Activated CD8-positive, alpha-beta memory T cell treated with anti-CD3 and anti-CD28 coated beads, Interleukin-2, amount 10 ng/mL, durations not matched to agents 7 days and 5 days (primary cell): ENCODE results near the gene PA2G4. TPM values are rescaled to one million over a fixed set of nuclear protein-coding genes. Genes with fewer than 3 reads are reported as not detected.
A peak's percentile ranks its signal among the peaks of the same experiment; 100 is the strongest.
"Not testable (repeated sequence)": the region's sequence is repeated elsewhere in the genome, so short reads cannot be mapped to it uniquely, and the experiment has no call there.

Source experiments
- ATAC-seq: fragments of 150-1000 bp; cut with Tn5 transposase; one replicate; pipeline ENCODE4 v1.10.0; 2021; ENCODE audit warnings: moderate library complexity
- CTCF ChIA-PET: fragments of 350-600 bp; sonication (Branson Sonifier 250); formaldehyde crosslinking; loops from one replicate; lab custom pipeline; 2021; ENCODE audit warnings: antibody characterized with exemption; lab: Charles Lee
- DNase-seq: peaks from one replicate; pipeline ENCODE4 v3.0.0-alpha.2; 2020
- H3K27ac Mint-ChIP-seq: one replicate; pipeline ENCODE4 v1.8.0; 2021; ENCODE audit warnings: mild to moderate bottlenecking, mixed read lengths
- H3K27me3 Mint-ChIP-seq: one replicate; pipeline ENCODE4 v1.8.0; 2021; ENCODE audit warnings: mixed read lengths
- H3K36me3 Mint-ChIP-seq: one replicate; pipeline ENCODE4 v1.8.0; 2021; ENCODE audit warnings: mild to moderate bottlenecking, mixed read lengths
- H3K4me1 Mint-ChIP-seq: one replicate; pipeline ENCODE4 v1.8.0; 2021; ENCODE audit warnings: mixed read lengths
- H3K4me3 Mint-ChIP-seq: one replicate; pipeline ENCODE4 v1.8.0; 2021; ENCODE audit warnings: mild to moderate bottlenecking, moderate library complexity, mixed read lengths
- H3K9me3 Mint-ChIP-seq: one replicate; pipeline ENCODE4 v1.8.0; 2022; ENCODE audit warnings: low read depth, mixed read lengths
- total RNA-seq, 2 experiments: library from RNA; stranded (reverse); gene quantifications; one replicate each; pipeline ENCODE4 v1.2.3, GENCODE V29; 2021

PA2G4 gene
- total RNA-seq, 2 experiments from 2014 or later: 293 to 364 TPM

DNA sequence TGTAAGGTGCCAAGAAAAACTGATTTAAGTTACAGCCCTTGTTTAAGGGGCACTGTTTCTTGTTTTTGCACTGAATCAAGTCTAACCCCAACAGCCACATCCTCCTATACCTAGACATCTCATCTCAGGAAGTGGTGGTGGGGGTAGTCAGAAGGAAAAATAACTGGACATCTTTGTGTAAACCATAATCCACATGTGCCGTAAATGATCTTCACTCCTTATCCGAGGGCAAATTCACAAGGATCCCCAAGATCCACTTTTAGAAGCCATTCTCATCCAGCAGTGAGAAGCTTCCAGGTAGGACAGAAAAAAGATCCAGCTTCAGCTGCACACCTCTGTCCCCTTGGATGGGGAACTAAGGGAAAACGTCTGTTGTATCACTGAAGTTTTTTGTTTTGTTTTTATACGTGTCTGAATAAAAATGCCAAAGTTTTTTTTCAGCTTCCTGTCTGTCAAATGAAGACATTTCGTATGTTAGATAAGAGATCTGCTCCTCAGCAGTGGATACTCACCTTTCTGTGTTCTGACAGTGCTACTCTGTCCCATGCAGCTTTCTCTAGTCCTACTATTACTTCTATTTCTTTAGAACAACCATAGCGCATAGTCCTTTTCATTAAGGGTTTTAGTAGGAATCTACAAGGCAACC, 1.2 kb upstream of the PA2G4 start:
- CTCF ChIA-PET: interaction anchor here (0.6 to 8.6 kb wide), 14 partner anchors 8 to 1258 kb away, joined by 3 to 97 read pairs (median 11); partner anchors contain the start of genes ERBB3, ESYT1, RPL41 and SMARCC2
- Mint-ChIP-seq H3K27ac (peak overlapping the region; percentile 98), H3K4me1 (peaks cover 44% of the 10 kb centered on the region), H3K4me3 (peak overlapping the region; percentile 99), H3K9me3 (no peaks in the 10 kb centered on the region), H3K27me3 (no peaks in the 10 kb centered on the region), H3K36me3 (peaks cover 31% of the 10 kb centered on the region)
- ATAC-seq (no peak), DNase-seq (peak; percentile 68)

GRCh38 chr12:56103823-56104108, 593 bp upstream of the PA2G4 start:
- Mint-ChIP-seq H3K4me3 (peak overlapping the region; percentile 99), H3K27me3 (no peaks in the 10 kb centered on the region), H3K36me3 (peaks cover 36% of the 10 kb centered on the region), H3K27ac (peak overlapping the region; percentile 98), H3K4me1 (peaks cover 44% of the 10 kb centered on the region), H3K9me3 (no peaks in the 10 kb centered on the region)
- DNase-seq: no peak
- ATAC-seq: no peak
- CTCF ChIA-PET: interaction anchor here (0.5 to 8.6 kb wide), 20 partner anchors 9 to 521 kb away, joined by 3 to 97 read pairs (median 8); partner anchors contain the start of genes ERBB3, ESYT1, IKZF4 and RNF41

DNA sequence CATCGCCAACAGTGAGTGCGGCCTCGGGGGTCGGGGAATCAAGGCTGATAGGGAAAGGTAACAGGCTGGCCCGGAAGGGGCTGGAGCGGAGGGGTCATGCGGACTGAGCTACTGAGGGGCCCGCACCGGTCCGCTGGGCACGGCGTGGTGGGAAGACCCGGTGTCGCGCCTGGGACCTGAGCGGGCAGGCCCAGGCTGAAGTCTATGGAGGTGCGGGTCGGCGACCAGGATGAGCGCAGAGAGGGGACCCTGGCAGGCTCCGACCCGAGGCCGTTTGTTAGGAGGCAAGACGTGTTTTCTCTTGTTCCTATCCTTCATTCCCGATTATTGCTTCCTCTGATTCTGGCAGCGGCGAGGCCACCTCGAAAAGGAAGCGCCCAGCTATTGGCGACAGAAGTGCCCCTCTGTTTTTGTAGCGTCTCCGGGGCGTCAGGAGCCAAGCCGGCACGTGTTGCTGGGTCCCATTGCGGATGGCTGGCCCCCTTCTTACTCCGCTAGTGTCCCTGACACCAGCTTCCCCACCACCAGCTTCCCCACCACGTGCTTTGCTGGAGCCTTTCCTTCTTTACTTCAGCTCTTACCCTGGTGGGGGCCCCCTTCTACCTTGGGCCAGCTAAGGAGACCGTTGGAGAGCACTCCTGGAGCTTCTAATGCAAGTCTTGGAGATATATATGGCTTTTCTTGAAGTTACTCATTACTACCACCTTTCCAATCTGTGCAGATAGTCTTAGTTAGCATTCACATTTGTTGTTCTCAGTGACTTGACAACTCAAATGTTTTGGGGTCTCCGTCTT, 653 bp downstream of the PA2G4 start:
- ATAC-seq (peak; percentile 8), DNase-seq (peak; percentile 63)
- Mint-ChIP-seq H3K27me3 (no peaks in the 10 kb centered on the region), H3K9me3 (no peaks in the 10 kb centered on the region), H3K4me1 (peaks cover 44% of the 10 kb centered on the region), H3K4me3 (peak overlapping the region; percentile 99), H3K36me3 (peaks cover 43% of the 10 kb centered on the region), H3K27ac (peak overlapping the region; percentile 98)
- CTCF ChIA-PET: interaction anchor here (0.7 to 8.6 kb wide), 21 partner anchors 8 to 375 kb away, joined by 3 to 97 read pairs (median 8); partner anchors contain the start of genes CD63, ERBB3, ESYT1 and IKZF4

GRCh38 chr12:56105609-56105902, 1.2 kb downstream of the PA2G4 start:
- CTCF ChIA-PET: interaction anchor here (1.0 to 8.6 kb wide), 10 partner anchors 13 to 367 kb away, joined by 3 to 97 read pairs (median 12); partner anchors contain the start of genes ERBB3, RPL41, SMARCC2 and ZC3H10
- Mint-ChIP-seq H3K4me1 (peaks cover 44% of the 10 kb centered on the region), H3K27ac (peak overlapping the region; percentile 98), H3K36me3 (peaks cover 48% of the 10 kb centered on the region), H3K27me3 (no peaks in the 10 kb centered on the region), H3K9me3 (no peaks in the 10 kb centered on the region), H3K4me3 (peak overlapping the region; percentile 99)
- no peak for DNase-seq
- no peak for ATAC-seq

- CTCF ChIA-PET: interaction anchor here (1.1 to 6.4 kb wide), 7 partner anchors 8 to 133 kb away, joined by 3 to 66 read pairs (median 3); partner anchors contain the start of genes RAB5B, RPL41 and ZC3H10
- Mint-ChIP-seq H3K27me3 (no peaks in the 10 kb centered on the region), H3K4me1 (peaks cover 34% of the 10 kb centered on the region), H3K4me3 (peak overlapping the region; percentile 21), H3K9me3 (no peaks in the 10 kb centered on the region), H3K36me3 (peaks cover 60% of the 10 kb centered on the region), H3K27ac (peak overlapping the region; percentile 76)
- no peak for ATAC-seq
- DNase-seq: no peak
Measured at GRCh38 chr12:56107242-56107641, 2.9 kb downstream of the PA2G4 start.

DNA sequence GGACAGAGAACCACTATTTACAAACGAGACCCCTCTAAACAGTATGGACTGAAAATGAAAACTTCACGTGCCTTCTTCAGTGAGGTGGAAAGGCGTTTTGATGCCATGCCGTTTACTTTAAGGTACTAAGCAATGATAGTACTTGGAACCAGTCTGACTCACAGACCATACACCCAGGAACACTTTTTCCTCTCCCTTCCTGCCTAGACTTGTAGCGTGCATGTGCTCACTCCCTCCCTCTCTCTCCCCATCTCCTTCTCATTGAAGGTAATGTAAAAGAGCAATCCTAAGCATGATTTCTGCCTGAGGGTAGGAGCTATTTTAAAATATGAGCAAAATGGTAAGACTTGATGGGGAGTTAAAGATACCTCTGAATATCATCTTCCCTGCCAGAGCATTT, 6.2 kb downstream of the PA2G4 start:
- peaks cover 68% of the 10 kb centered on the region for H3K36me3 Mint-ChIP-seq
- H3K27ac Mint-ChIP-seq: no peak overlapping the region
- no peak for DNase-seq

GRCh38 chr12:56114084-56114483, 9.7 kb downstream of the PA2G4 start:
- no peaks in the 10 kb centered on the region for H3K9me3 Mint-ChIP-seq
- peaks cover 58% of the 10 kb centered on the region for H3K36me3 Mint-ChIP-seq
- no peak for ATAC-seq
- peak overlapping the region; percentile 48 for H3K27ac Mint-ChIP-seq
- DNase-seq: no peak
- H3K4me1 Mint-ChIP-seq: peaks cover 22% of the 10 kb centered on the region
- CTCF ChIA-PET: no interaction called here
- H3K27me3 Mint-ChIP-seq: no peaks in the 10 kb centered on the region
- no peak overlapping the region for H3K4me3 Mint-ChIP-seq

More for the DNA sequence above, 6.2 kb downstream of the PA2G4 start:
- no peak overlapping the region for H3K4me3 Mint-ChIP-seq
- no peak for ATAC-seq
- peaks cover 23% of the 10 kb centered on the region for H3K4me1 Mint-ChIP-seq
- CTCF ChIA-PET: interaction anchor here (1.5 to 1.6 kb wide), 2 partner anchors 31 to 79 kb away, joined by 4 to 5 read pairs; partner anchors contain the start of gene SMARCC2
- no peaks in the 10 kb centered on the region for H3K27me3 Mint-ChIP-seq
- H3K9me3 Mint-ChIP-seq: no peaks in the 10 kb centered on the region

GRCh38 chr12:56115329-56115728, 11.0 kb downstream of the PA2G4 start:
- H3K9me3 Mint-ChIP-seq: no peaks in the 10 kb centered on the region
- H3K4me1 Mint-ChIP-seq: peaks cover 33% of the 10 kb centered on the region
- H3K36me3 Mint-ChIP-seq: peaks cover 51% of the 10 kb centered on the region
- peak overlapping the region; percentile 98 for H3K4me3 Mint-ChIP-seq
- no peak for ATAC-seq
- DNase-seq: no peak
- CTCF ChIA-PET: interaction anchor here (0.8 to 1.8 kb wide), 7 partner anchors 8 to 75 kb away, joined by 3 to 9 read pairs (median 4); partner anchors contain the start of gene PA2G4
- peak overlapping the region; percentile 98 for H3K27ac Mint-ChIP-seq
- no peaks in the 10 kb centered on the region for H3K27me3 Mint-ChIP-seq

GRCh38 chr12:56116267-56117081, 12.1 kb downstream of the PA2G4 start, which contains the start of gene RPL41:
RPL41 (plus strand) TSS chr12:56116633.
- DNase-seq (peak; percentile 96), ATAC-seq (peak; percentile 41)
- Mint-ChIP-seq H3K36me3 (peaks cover 39% of the 10 kb centered on the region), H3K4me1 (peaks cover 33% of the 10 kb centered on the region), H3K27ac (peak within 1 kb of the TSS; percentile 98), H3K27me3 (no peaks in the 10 kb centered on the region), H3K9me3 (no peaks in the 10 kb centered on the region), H3K4me3 (peak within 1 kb of the TSS; percentile 98)
- CTCF ChIA-PET: interaction anchor here (0.6 to 5.5 kb wide), 14 partner anchors 8 to 217 kb away, joined by 3 to 154 read pairs (median 12); partner anchors contain the start of genes ERBB3, ESYT1, MYL6 and MYL6B

GRCh38 chr12:56117082-56117706, 12.8 kb downstream of the PA2G4 start:
- not testable (repeated sequence) for H3K9me3 Mint-ChIP-seq, H3K27me3 Mint-ChIP-seq, DNase-seq, ATAC-seq
- H3K4me1 Mint-ChIP-seq: peaks cover 33% of the 10 kb centered on the region
- peak overlapping the region; percentile 98 for H3K27ac Mint-ChIP-seq
- CTCF ChIA-PET: interaction anchor here (0.6 to 5.5 kb wide), 14 partner anchors 10 to 347 kb away, joined by 3 to 154 read pairs (median 14); partner anchors contain the start of genes ERBB3, ESYT1, MYL6 and MYL6B
- H3K36me3 Mint-ChIP-seq: peaks cover 34% of the 10 kb centered on the region
- peak overlapping the region; percentile 98 for H3K4me3 Mint-ChIP-seq

DNA sequence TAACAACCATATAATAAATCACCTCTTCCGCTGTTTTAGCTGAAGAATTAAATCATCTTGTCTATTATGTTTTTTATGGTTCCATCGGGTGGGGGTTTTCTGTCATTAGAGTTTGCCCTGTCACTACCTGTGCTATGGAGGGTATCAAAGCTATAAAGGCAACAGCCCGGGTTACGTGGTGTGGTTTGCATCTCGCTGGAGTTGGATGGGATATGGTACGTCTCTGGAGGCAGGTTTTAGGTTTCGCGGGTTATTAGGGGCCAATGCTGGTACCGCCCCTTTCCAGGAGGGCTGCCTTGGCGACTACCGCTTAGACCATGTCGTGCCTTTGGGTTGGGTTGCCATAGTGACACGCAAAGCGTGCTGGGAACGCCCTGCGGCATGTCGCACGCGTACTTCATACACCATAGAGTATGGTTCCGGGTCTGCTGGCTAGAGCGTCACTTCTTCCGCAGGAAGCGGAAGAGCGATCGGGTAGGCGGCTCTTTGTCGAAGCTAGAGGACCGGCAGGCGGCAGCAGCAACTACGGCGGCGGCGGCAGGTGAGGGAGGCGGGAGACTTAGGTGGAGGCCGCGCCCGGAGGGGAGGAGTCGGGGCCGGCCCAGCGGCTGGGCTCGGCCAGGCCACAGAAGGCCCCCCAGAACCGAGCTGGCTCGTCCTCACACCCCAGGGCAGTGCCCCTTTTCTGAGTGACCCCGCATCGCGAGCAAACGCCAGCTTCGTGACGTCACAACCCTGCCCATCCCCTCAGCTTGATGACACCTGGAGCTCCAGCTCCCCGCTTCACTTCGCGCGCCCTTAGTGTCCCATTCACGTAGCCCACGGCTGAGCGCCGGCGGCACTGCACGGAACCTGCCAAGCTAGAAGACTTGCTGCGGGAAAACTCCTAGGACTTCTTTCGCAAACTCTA, 13.7 kb downstream of the PA2G4 start, which contains the start of gene ZC3H10:
Gene ZC3H10 (plus strand): TSS at position 489 of the 910 bp plus-strand sequence. CDS start 2,297 bp downstream, outside the sequence.
- H3K36me3 Mint-ChIP-seq: peaks cover 26% of the 10 kb centered on the region
- H3K4me1 Mint-ChIP-seq: peaks cover 33% of the 10 kb centered on the region
- peak within 1 kb of the TSS; percentile 98 for H3K27ac Mint-ChIP-seq
- no peaks in the 10 kb centered on the region for H3K27me3 Mint-ChIP-seq
- H3K9me3 Mint-ChIP-seq: no peaks in the 10 kb centered on the region
- peak; percentile 79 for ATAC-seq
- DNase-seq: peak; percentile 100
- H3K4me3 Mint-ChIP-seq: peak within 1 kb of the TSS; percentile 98
- CTCF ChIA-PET: interaction anchor here (0.6 to 5.5 kb wide), 40 partner anchors 10 to 519 kb away, joined by 3 to 154 read pairs (median 4); partner anchors contain the start of genes ANKRD52, DNAJC14, ERBB3 and ESYT1
